Effector CD8-positive, alpha-beta T cell (primary cell): ENCODE data around the gene SUCLG2.

Experiments
- DNase-seq: peaks from one replicate; lab custom pipeline; 2025; lab: John Stamatoyannopoulos, UW

SUCLG2 gene

DNA sequence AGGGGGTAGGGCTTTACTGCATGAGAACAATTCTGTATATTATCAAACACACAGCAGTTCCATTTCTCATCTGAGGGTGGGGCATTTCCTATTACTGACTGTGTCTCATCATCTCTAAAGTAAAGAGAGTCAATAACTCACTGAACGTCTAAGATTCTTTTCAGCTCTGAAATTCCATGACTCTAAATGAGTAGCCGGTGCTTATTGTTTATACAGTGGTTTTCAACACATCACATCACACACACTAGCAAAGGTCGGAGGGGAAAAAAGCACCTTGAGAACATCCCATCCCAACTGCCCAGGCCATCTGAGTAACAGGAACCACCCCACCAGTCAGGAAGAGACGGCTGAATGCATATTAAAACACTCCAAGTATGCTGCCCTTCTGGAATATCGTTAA is 196.0 kb downstream of the SUCLG2 start:
- no peak for DNase-seq

GRCh38 chr3:67453628-67454027 is 200.8 kb downstream of the SUCLG2 start:
- DNase-seq, result no peak

GRCh38 chr3:67450153-67450552 is 204.3 kb downstream of the SUCLG2 start:
- no peak for DNase-seq

DNA sequence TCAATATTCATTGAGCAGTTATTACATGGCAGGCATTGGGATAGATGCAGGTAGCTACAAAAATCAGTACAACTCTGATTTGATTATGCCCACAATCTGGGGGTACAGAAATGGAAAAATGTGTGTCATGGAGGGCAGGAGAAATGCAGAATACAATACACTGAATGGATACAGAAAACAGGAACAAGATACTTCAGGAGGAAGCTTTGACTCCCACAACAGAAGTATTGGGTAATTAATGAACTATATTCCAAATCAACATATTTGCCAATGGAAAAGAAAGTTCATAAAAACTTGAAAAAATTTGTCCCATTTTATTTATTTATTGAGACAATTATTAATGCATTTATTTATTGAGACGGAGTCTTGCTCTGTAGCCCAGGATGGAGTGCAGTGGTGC is 207.0 kb downstream of the SUCLG2 start:
- DNase-seq, result no peak

- DNase-seq, result no peak
These were observed 216.6 kb downstream of the SUCLG2 start for GRCh38 chr3:67437789-67438188.

DNA sequence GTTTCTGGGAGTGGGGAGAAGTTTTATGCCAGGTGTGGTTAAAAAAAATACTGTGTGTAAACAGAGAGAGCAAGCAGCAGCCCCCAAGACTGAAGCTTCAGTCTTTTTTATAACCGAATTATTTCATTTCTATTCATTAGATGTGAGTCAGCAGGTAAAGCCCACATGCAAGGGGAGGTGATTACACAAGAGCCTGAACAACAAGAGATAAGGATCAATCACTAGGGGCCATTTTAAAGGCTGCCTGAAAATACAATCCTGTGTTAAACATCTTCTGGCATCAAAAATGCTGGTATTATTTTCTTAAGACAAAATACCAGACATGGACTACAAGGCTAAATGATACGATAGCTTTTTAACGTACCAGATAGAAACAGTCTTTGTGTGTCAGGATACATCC is 217.3 kb downstream of the SUCLG2 start:
- DNase-seq, result no peak

DNA sequence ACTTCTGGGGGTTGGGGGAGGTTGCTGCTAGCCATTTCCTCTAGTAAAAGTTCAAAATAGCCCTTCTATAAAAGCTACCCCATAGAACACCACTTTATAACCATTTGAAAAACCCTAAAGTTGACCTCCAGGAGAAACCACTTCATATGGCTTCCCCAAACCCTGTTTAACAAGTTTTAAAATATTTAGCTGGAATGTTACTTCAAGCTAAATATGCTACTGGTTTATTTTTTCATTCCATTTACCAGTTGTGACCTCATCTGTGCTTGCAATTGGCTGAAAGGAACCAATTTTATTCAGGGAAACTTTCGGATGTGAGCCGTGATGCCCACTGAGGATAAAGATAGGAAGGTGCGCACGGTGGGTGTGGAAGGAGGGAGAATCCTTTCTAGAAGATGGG is 221.3 kb downstream of the SUCLG2 start:
- DNase-seq, result no peak

GRCh38 chr3:67431887-67432286 is 222.5 kb downstream of the SUCLG2 start:
- DNase-seq, result no peak

GRCh38 chr3:67423722-67424121 is 230.7 kb downstream of the SUCLG2 start:
- no peak for DNase-seq

DNA sequence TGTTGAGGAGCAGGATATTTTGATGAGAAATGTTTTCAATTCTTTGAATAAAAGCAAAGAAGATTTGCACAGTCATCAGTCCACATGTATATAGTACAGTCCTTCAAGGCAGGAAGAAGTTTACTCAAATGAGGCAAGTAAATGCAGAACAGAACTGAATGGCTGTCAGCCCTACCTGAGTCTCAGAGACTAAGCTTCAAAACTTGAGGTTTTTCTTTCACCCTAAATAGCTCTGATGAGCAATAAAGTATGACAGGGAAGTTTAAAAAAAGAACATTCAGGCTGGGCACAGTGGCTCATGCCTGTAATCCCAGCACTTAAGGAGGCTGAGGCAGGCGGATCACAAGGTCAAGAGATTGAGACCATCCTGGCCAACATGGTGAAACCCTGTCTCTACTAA is 232.5 kb downstream of the SUCLG2 start:
- no peak for DNase-seq

- no peak for DNase-seq
These were observed 234.6 kb downstream of the SUCLG2 start for GRCh38 chr3:67419779-67420178.

- no peak for DNase-seq
These were observed 235.2 kb downstream of the SUCLG2 start for GRCh38 chr3:67419218-67419529.

DNA sequence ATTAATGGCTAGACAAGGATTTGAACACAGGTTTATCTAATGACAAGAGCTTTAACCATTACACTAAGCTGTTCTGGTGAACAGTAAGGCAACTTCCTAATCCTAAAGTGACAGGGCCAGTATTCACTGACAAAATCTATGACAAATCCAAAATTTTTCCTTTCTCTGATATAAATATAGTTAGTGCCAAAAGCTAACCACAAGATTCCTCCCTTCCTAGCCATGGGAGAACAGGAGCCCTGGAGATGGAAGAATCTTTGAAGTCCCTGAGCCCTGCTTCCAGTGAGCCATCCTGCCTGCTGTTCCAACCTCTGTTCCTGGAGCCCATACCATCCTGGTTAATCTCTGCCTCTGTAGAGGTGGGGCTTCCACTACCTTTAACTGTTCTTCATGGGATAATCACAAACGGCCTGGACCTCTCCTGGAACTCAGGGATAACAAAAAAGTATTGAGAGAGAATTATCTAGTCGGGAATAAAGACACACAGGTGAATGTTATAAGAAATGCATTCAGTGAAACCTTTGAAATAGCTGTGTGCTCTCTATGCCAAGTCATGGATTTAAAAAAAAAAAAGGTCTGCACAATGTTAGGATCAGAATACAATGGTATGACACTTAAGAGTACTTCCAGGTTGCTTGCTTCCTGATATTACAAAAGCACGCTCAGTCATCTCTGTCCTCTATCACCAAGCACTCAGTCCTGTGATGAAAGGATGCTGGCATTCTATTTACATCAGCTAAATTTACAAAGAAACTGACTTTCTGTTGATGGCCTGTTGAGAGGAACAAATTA is 235.8 kb downstream of the SUCLG2 start:
- DNase-seq, result no peak

GRCh38 chr3:67416703-67417102 is 237.7 kb downstream of the SUCLG2 start:
- no peak for DNase-seq

DNA sequence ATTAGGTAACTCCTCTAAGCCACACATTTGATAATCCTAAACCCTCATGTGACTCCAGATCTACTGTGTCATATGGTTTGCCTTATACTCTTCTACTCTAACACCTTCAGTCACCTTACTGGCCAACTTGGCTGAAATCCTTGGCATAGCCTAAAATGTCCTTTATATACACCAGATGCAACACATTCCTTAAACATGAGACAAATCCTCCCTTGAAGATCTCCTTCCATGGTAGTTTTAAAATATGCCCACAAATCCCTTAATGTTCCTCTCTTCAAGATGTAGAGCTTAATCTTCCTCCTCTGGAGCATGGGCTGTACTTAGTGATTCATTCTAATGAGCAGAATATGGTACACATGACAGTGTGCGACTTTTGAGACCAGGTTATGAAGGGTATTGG is 238.9 kb downstream of the SUCLG2 start:
- no peak for DNase-seq

DNA sequence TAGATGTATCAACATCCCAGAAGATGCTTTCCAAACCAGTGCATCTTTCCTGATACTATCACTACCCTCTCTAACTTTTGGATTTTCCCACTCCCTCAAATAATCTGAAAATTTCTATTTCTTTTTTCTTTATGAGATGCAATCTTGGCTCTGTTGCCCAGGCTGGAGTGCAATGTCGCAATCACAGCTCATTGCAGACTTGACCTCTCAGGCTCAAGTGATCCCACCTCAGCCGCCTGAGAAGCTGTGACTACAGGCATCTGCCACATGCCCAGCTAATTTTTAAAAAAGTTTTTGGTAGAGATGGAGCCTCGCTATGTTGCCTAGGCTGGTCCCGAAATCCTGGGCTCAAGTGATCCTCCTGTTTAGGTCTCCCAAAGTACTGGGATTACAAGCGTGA is 239.7 kb downstream of the SUCLG2 start:
- DNase-seq, result no peak

DNA sequence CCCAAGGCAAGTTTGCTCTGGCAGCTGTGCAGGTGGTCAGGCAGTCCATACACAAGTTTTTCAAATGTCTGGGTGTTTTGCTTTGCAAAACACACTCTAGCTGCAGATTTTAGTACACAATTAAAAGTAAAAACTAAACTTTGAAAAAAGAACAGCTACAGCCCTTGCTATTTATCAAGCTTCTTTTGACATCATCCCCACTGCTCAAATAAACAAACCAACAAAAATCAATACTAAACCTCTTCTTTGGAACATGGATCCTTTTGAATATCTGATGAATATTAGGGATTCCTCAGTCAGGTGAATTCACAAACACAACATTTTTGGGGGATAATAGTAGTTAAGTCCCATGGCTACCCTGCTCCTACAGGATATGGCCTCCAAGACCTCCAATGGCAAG is 249.2 kb downstream of the SUCLG2 start:
- no peak for DNase-seq

- no peak for DNase-seq
These were observed 251.5 kb downstream of the SUCLG2 start for GRCh38 chr3:67402873-67403272.

DNA sequence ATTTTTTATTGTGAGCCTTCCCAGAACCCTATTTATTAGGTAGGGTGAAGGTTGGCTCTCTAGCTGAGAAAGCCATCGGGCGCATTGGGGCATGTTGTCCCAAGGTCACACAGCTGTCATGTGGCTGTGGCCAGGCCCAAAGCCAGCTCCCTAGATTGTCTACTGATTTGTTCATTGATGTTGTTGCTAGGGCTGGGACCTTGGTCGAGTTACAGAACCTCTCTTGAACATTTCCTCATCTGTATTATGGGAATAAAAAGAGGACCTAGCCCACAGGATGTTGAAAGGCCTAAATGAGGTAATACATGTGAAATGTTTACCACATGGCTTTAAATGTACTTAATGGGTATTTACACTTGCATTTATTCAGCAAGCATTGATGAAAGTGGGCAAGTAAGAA is 252.5 kb downstream of the SUCLG2 start:
- DNase-seq, result no peak

DNA sequence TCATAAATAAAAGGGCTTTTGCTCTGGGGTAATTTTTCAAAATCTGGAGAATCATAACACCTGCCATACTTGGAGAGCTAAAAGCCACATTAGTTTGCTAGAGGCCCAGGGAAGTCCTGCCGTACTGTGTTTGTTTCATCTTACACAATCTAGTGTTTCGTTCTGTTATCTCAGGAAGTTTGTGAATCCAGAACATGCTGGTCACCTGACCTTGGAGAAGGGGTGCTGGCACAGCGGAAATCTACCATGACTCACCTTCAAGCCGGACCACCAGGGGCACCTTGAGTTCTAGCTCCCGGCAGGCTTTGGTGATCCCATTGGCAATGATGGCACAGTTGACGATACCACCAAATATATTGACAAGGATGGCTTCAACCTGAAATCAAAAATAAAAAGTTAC is 253.9 kb downstream of the SUCLG2 start:
- DNase-seq, result no peak

DNA sequence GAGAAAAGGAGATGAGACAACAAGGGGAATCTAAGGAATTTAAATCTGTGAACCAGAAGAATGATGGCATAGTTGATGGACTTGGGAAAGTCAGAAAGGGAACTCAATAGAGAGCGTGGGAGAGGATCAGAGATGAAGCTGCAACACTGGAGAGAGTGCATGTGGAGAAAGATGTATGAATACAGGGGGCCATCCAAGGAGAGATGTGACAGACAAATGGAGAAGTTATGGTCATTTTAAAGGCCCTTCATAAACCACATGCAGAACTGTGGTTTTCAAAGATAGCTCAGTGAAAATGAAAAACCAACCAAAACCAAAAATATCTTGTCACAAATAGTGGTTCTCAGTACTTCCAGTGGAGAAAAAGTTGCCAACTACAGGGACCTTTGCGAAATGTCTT is 265.2 kb downstream of the SUCLG2 start:
- no peak for DNase-seq

GRCh38 chr3:67388738-67389137 is 265.7 kb downstream of the SUCLG2 start:
- DNase-seq, result no peak

- DNase-seq, result no peak
These were observed 268.0 kb downstream of the SUCLG2 start for GRCh38 chr3:67386451-67386850.

DNA sequence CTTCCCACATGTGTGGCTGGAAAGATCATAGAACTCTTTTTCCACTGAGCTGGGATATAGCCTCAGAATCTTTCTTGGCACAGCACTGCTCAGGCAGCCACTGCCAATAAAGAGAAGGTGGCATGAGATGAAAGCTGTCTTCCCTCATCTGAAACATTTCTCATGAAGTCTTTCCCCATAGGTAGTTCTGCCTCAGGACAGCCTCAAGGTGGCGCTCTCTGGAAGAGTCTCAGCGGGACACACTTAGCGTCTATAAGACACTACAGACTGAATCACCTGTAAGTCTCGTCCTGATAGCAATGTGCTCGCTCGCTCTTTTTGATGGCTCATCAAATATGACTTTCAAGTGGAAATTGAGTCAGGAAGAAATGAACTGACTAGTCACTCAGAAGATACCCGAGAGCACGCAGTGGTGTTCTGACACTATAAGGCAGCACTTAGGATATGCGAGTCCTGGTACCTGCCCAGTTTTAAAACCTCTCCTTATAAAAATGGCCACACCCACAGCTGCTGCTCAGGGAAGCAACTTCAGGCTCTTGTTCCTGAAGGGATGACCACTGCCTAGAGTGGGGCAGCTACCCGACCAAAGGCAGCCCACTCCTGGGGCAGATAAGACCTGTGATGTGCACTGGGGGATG is 269.5 kb downstream of the SUCLG2 start:
- DNase-seq, result no peak
